ENCODE measurements around the gene HHAT.

Gene HHAT

DNA sequence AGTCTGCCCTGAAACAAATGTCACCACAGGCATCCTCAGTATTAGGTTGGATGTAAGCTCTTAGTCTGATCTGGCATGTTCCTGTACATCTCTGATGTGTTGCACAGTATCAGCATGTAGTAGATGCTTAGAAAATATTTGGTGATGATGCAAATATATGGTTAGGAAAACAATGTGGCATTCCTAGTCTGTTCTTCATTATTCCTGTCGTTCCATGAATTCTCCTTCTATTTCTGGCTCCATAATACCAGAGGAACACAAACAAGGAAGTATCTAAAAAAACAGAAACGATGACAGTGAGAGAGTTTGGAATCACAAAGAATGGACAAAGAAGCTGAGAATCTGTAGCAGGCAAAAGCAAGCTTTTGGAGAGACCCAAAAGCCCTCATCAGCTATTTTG, 236.6 kb downstream of the HHAT start:
- no peak for DNase-seq

DNA sequence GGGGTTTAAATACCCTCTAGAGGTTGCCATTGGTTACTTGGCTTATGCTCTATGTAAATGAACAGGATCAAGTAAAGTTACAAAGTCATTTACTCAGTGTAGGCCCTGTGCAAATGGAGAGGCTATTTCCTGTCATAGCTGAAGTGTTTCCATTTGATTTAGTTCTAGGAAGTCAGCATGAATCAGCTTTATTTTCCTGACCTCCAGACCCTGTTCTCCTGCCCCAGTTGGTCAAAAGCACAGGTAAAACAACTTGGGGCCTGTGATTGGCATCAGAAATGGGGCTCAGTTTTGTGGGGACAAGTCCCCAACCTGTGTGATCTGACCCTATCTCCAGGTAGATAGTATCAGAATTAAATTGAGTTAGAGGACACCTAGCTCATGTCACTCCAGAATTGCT, 239.9 kb downstream of the HHAT start:
- no peak for DNase-seq

DNA sequence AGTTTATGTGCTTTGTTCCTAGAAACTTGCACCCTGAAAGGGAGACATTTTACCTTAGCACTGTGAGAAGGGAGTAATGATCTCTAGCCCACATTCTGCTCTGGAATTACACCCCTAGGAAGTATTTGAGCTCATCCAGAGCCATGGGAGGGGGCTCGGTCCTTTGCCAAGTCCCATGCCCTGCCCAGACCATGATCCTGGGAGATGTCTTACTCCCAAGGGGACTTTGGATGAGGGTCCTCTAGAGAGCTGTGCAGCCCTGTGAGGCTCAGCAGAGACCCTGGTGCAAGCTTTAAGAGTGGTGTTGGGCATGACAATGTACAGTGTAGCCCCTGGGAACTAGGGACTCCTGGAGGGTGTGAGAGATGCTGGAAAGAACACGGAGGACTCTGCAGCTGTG, 241.4 kb downstream of the HHAT start:
- DNase-seq, result no peak

DNA sequence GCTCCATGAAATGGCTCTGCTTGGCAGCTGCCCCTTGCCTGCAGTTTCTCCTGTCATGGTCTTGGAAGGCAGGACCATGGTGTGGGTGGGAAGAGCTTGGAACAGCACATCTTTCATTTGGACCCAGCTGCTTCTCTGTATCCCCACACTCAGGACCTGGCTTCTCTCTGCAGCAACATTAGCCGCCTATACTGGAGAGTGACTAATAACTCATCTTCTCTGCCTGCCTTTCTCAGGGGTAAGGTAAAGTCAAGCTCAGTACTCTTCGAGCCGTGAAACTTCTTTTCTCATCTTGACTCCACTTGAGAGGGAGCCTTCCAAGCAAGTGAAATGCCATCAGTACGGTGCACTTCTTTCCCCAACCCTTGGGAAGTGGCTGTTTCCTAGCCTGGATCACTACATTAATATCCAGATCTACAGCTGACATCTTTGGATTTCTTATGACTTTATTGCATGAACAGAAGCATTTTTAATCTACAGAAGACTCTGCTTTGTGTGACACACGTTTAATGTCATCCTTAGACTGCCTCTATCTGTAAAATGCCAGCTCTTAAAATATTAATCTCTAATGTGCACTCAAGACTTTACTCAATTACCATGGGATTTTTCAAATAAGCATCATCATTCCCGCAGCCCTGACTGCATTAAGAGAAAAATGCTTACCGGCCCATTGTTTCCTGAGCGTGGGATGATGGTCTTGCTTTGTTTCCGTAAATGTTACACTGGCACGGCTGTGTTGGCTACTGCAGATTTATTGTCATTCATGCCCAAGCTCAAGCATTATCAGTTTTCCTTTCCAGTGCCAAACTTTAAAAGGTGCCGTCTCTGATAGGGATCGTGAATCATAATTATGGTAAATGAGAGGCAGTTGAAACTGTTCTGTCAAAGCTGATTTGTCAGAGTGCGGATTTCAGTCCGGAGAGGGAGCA, 242.9 kb downstream of the HHAT start:
- DNase-seq, result no peak

DNA sequence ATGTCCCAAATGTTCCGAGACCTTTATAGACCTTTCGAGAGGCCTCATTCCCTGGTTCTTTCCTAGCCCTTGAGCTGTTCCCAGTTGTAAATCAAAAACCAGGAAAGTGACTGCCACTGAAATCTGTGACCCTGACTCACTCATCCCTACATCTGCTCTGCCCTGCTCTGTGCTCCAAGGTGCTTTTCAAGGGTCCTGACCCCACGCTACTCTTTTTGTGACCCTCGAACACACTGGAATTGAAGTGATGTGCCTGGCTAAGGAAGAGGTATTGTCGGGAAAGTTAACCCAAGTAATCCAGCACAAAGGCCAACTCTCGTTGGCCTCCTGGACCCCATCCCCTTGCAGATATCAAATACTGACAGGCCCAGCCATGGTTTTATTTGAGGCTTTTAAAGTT, 244.4 kb downstream of the HHAT start:
- no peak for DNase-seq

DNA sequence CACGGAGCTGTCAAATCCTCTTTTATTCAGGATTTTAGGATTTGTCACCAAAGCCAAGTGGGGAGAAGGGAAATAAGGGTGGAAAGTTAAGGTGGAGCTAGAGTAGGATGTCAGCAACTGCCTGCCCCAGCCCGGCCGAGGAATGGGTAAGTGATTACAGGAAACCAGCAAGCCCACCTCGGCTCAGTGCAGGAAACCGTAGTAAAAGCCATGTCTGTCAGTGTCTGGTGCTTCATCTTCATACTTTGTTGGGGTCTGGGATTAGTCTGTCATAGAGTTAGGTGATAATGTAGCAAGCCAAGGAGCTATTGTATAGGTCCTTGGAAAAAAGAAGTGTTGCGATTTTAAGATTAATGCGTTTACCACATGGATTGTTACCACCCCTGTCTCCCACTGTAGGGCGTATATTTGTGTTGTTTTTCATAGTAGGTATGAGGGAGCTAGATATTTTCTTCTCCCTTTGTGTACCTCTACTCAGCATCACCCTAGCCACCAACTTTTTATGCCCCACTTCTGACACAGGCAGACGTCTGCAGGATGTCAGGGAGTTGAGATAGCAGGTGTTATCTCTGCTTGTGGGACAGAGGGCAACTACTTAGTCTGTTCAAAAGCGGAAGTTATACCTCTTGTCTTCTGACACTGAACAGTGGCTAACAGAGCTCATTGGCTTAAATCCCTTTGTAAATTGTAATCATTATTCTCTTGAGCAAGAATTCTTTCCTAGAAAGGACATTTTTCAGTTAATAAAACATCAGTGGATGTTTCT, 253.7 kb downstream of the HHAT start:
- DNase-seq, result no peak

DNA sequence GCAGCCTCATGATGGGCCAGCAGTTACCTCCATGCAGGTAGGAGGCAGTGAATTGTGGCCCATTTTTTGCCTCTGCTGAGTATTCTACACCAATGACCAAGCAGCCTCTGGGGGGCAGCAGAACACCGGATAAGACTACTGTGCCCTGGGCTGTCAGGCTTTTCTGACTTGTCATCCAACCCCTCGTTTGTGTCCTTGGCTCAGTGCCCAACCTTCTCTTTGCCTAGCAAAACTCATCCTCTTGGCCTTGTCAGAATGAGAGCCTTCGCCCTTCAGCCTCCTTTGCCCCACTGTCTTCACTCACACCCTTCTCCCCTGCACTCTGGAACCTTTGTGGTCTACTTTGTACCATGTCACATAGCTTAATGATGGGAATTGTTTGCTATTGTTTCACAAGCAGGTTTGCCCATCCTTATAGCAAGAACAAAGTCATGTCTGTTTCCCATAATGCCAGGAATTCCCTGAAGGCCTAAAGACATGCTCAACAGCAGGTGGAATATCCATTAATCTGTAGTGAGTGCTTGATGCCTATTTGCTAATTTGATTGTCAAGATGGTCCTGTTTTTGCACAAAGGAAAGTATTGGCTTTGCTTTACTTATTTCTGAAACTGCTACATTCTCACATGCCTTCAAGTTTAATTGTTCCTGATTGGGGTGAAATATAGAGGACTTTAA, 255.9 kb downstream of the HHAT start:
- peak; percentile 94 to 97 for DNase-seq

DNA sequence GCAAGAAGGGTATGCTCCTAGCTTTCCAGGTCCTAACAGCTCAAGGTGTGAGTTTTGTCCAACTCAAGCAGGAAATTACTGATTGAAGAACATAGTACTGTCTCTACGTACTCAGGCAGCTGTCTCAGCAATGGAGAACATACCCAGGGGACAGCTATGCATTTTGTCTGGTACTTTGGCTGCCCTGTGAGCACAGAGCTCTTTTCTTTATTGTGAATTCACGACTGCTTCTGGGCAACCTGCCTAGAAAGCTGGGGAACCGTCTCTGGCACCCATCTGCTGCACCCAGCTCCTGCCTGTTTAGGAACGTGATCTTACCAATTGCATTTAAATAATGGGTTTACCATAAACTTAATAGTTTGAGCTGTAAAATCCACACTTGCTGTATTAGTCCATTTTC, 258.1 kb downstream of the HHAT start:
- peak; percentile 19 to 38 for DNase-seq

DNA sequence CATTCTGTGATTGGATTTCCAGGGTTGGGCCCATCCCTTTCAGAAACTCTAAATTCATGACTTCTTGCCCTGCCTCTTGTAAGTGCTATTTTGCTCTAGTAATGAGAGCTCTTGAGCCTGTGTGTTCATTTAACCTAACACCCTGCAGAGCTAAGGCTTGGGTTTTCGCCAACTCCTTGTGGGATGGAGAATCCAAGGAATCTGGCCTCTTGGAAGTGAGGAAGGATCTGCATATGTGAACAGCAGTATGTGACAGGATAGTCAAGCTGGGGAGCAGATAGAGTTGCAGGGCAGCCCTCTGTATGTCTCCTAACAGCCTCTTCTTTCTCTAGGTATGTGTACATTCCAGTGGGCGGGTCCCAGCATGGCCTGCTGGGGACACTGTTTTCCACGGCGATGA, 258.9 kb downstream of the HHAT start:
- no peak for DNase-seq

DNA sequence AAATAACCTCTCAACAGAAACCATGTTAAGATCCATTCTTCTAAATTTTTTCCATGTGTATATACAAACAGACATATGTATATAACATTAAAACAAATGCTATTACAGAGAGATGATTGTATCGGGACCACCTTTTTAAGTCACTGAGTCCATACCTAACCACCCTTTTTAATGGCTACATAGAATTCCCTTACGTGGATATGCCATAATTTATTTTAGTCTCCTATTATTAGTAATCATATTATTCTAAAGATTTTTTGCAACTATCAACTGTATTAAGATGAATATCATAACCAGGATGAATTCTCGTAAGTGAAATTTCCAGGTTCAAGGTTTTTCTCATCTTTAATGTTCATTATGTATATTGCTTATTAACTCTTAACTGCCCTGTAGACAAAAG, 259.7 kb downstream of the HHAT start:
- no peak for DNase-seq

DNA sequence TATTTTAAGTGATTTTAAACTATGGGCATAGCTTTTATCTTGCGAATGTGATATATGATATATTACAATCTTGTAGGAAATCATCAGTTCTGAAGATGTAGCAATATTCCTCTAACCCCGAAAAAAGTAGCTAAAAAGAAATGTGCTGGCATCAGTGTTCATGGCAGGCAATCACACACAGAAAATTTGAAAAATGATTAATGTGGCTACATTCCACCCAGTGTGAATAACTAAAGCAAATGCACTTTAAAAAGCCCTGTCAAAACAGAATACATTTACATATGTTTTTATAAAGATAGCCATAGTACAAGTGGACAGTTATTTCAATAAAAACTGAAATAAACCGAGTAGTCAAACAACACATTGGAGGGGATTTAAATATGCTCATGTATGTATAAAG, 260.2 kb downstream of the HHAT start:
- no peak for DNase-seq

DNA sequence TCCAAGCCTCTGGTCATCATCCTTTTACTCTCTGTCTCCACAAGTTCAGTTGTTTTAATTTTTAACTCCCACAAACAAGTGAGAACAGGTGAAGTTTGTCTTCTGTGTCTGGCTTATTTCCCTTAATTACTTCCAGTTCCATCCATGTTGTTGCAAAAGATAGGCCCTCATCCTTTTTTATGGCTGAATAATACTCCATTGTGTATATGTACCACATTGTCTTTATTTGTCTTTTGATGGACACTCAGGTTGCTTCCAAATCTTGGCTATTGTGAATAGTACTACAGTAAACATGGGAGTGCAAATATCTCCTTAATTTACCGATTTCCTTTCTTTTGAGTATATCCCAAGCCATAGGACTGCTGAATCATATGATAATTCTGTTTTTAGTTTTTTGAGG, 262.5 kb downstream of the HHAT start:
- DNase-seq, result no peak

DNA sequence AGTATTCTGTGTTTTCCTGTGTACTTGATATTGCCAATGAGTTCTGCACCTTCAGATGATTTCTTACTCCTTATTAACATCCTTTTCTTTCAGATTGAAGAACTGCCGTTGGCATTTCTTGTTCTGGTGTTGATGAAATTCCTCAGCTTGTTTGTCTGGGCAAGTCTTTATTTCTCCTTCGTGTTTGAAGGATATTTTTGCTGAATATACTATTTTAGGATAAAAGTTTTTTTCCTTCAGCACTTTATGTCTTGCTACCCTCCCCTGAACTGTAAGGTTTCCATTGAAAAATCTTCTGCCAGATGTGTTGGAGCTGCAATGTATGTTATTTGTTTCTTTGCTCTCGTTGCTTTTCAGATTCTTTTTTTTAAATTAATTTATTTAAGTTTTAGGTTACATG, 265.9 kb downstream of the HHAT start:
- DNase-seq, result no peak

DNA sequence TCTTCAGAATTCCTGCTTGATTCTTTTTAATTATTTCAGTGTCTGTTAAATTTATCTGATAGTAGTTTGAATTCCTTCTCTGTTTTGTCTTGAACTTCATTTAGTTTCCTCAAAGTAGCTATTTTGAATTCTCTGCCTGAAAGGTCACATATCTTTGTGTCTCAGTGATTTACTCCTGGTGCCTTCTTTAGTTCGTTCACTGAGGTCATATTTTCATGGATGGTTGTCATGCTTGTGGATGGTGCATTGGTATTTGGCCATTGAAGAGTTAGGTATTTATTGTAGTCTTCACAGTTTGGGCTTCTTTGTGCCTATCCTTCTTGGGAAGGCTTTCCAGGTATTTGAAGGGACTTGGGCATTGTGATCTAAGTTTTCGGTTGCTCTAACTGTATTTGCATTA, 267.9 kb downstream of the HHAT start:
- no peak for DNase-seq

DNA sequence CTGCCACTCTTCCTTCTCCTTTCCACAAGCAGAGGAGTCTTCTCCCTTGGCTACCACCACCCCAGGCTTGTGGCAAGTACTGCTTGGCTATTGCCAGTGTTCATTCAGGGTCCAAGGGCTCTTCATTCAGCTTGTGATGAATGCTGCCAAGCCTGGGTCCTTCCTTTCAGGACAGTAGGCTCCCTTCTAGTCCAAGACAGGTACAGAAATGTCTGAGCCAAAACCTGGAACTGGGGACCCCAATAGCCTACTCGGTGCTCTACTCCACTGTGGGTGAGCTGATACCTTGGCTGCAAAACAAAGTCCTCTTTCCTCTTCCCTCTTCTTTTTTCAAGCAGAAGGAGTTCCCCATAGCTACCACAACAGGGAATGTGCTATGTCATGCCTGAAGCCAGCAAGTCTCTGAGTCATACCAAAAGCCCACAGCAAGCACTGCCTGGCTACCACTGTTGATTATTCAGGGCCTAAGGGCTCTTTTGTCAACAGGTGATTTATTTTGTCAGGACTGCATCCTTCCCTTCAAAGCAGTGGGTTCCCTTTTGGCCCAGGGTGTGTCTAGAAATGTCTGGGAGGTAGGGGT, 268.9 kb downstream of the HHAT start:
- no peak for DNase-seq

DNA sequence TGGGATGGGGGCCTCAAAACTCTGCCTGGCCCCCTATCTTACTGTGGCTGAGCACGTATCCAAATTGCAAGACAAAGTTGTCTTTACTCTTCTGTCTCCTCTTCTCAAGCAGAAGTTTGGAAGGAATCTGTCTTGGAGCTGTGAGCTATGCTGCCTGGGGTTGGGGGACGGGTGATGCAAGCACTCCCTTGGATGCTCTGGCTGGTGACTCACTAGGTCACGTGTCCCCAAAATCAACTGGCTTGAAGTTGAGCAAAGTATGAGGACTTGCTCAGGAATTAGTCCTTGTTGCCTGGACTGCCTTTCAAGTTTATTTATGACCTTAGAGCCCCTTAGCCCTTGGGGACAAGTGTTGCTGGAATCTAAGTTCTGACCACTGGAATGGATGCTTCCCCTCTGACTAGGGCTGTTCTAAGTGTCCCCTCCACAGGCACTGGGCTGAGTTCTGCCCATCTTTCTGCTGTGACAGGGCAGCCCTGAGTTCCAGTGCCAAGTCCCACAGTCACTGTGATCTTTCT, 269.5 kb downstream of the HHAT start:
- no peak for DNase-seq

DNA sequence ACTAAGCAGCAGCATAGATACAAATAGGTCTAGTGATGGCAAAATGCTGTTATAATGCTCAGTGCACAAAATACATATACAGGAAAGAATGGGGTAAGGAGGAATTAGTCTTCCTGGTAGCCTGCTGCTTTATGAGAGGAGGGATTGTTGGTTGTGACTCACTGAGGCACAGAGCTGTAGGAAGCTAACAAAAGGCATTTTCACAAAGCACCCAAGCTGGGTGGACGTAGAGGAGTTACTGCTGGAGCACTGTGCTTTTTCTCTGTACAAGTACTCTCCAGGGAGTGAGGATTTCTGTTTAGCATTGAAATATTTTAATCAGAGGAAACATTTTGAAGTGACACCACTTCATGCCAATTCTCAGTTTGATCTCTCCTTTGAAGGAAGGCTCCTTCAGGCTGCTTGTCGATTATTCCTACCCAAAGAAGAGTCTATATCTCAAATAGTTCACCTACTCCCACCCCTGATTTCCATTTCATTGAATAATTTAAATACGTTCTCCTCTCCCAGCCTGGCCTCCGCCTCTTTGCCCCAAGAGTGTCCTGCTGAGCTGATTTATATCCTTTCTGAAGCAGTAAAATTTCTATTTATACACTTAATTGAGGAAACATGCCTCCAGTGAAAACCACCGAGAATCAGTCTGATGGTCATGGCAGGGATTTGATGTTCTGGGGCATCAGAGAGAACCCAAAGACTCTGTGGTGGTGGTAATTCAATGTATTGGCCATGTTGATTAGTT, 271.9 kb downstream of the HHAT start:
- no peak for DNase-seq

DNA sequence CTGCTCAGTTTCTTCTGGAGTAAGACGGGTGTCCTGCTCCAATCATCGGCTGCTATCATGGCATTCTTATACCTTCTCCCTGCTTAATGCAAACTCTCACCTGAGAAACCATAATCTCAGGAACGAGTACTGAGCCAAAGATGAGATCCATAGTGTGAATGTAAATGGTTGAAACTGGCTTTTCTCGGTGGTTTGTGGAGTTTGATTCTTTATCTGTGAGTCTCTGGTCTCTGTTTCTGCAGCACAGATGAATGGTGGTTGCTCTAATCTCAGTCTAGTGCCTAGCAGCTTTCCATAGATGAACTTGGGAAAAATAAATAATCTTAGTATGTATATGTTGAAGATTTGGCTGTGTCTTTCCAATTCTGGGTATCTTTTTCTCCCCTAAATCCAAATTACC, 274.4 kb downstream of the HHAT start:
- DNase-seq, result no peak

DNA sequence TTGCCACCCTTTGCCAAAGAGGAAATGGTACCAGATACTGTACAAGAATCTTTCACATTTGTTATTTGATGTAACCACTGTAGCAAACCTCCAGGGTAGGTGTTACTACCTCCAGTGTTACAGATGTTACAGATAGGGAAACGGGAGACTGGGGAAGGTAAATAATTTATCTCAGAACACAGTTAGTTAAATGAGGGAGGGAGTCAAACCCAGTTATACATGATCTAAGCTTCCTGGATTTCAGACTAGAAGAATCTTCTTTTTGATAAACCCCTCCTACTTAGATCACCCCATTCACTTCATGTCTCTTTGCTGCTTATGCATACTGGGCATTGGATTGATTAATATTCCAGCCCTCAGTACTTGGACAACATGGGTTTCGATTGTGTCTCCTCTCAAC, 276.4 kb downstream of the HHAT start:
- DNase-seq, result no peak

DNA sequence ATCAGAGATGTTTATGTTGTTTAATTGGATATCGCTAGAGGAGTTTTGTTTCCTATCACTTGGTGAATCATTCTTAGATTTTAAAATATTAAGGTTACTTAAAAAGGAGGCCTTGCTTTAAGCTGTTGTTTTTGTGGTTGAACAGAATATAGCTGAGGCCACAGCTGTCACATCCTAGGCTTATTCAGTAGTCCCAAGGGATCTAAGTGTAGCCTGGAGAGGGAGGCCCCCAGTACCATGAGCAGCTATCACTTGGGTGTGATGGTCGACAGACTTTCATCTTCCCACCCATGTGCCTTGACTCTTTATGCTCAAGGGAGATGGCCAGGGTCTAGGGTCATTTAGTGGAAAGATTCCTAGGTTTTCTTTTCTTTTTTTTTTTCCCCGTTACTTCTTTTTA, 278.7 kb downstream of the HHAT start:
- DNase-seq, result no peak

DNA sequence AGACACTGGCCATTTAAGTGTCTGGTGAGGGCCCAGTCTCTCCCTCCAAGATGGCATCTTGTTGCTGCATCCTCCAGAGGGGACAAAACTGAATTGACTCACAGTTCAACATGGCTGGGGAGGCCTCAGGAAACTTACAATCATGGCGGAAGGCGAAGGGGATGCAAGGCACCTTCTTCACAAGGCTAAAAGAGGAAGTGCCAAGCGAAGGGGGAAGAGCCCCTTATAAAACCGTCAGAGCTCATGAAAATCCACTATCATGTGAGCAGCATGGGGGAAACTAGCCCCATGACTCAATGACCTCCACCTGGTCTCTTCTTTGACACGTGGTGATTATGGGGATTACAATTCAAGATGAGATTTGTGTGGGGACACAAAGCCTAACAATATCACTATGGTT, 280.1 kb downstream of the HHAT start:
- no peak for DNase-seq

DNA sequence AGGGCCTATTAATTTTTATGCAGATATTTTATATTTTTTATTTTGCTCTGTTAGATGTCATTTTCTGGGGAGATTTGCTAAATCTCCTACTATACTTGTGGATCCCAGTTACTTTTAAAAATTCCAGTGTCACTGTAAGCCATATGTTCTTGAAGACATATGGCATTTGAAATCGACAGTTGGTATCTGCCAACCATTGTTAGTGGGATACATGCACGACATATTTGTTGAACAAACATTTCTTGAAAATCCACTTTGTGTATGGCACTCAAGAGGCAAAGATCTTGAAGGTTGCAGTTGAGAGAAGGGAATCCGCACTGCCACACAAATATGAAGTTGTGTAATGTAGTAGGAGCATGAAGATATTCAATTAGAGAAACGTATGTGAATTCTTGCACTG, 287.7 kb downstream of the HHAT start:
- DNase-seq, result no peak

All from NCI-H2081 (cell line).